ENCODE results near the gene HOXA3. TPM values are rescaled to one million over a fixed set of nuclear protein-coding genes. Genes with fewer than 3 reads are reported as not detected.

HOXA3 gene
- total and polyA plus RNA-seq, 8 donors: 0.87 to 42.6 (median 5.0) TPM

DNA sequence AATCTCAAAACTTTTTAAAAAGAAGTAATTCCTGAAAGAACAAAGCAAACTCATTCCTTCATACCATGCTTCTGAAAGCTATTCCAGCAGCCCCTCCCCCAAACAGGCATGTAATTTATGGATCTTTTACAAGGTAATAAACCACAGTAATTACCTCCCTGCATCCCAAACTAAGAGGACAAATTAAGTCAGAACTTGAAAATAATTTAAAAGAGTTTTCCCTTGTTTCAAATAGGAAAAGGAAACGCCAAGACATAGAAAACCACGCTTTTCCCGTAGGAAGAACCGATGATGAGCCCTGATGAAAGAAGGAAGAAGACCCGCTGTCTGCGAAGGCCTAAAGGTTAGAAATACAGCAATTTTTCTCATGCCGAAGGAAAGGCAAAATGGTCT, 30.7 kb downstream of the HOXA3 start:
- TF ChIP-seq, protein P1, sequence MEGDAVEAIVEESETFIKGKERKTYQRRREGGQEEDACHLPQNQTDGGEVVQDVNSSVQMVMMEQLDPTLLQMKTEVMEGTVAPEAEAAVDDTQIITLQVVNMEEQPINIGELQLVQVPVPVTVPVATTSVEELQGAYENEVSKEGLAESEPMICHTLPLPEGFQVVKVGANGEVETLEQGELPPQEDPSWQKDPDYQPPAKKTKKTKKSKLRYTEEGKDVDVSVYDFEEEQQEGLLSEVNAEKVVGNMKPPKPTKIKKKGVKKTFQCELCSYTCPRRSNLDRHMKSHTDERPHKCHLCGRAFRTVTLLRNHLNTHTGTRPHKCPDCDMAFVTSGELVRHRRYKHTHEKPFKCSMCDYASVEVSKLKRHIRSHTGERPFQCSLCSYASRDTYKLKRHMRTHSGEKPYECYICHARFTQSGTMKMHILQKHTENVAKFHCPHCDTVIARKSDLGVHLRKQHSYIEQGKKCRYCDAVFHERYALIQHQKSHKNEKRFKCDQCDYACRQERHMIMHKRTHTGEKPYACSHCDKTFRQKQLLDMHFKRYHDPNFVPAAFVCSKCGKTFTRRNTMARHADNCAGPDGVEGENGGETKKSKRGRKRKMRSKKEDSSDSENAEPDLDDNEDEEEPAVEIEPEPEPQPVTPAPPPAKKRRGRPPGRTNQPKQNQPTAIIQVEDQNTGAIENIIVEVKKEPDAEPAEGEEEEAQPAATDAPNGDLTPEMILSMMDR (IDR thresholded peaks at IDR 0.05): no peak
- no peak for TF ChIP-seq POLR2A (IDR thresholded peaks at IDR 0.05)
- TF ChIP-seq POLR2AphosphoS5 (IDR thresholded peaks at IDR 0.05): no peak
- TF ChIP-seq EP300 (IDR thresholded peaks at IDR 0.05): no peak

DNA sequence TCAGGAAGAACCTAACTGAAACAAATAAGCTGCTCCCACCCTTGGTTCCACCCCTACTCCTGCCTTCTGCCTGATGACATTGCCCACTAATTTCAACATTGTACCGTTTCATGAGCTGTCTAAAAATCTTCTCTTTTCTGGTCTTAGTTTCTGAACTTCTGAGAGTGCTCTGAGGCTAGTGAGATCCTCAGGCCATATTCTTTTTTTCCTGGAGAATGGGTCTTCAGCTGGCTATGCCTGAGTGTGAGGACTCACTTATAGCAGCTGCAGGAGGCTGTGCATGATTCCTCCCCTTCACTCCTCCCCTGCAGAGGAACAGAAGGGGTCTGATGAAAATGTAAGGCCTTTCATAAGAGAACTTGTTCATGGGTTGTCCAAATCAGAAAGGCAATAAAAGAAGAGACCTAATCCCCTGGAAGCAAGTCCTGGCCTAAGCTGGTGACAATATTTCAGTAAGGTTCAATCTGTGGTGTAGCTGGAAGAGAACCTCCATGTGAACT, 32.9 kb downstream of the HOXA3 start:
- Histone ChIP-seq H3K27ac (peak overlapping the region in 4 of 5 donors; percentile 92 to 99 (median 95)), H3K36me3 (no peaks in the 10 kb centered on the region), H3K4me3 (no peak overlapping the region), H3K4me1 (peaks cover 19 to 54% (median 36%) of the 10 kb centered on the region in 4 donors), H3K27me3 (peaks cover 0 to 92% (median 48%) of the 10 kb centered on the region in 3 donors), H3K9me3 (no peaks in the 10 kb centered on the region)
- 17 to 60% (median 53%) methylated on average over 1 of the region's 1 CpG for WGBS, 5 donors
- DNase-seq: no peak
- TF ChIP-seq POLR2A (IDR thresholded peaks at IDR 0.05) (no peak), POLR2AphosphoS5 (IDR thresholded peaks at IDR 0.05) (no peak)
- TF ChIP-seq, protein P1 (IDR thresholded peaks at IDR 0.05): no peak
- intact Hi-C loops (cut with DNase I; ENCODE audit: low total_unique reads): no loop called here

More for the DNA sequence above, 30.7 kb downstream of the HOXA3 start:
- peak overlapping the region; percentile 65 to 99 (median 94) for H3K27ac ChIP-seq
- intact Hi-C loops (cut with DNase I; ENCODE audit: low total_unique reads): no loop called here
- no peaks in the 10 kb centered on the region for H3K9me3 ChIP-seq
- H3K27me3 ChIP-seq: peaks cover 0 to 93% (median 45%) of the 10 kb centered on the region in 3 donors
- peak overlapping the region; percentile 35 to 41 (median 39) for H3K4me3 ChIP-seq
- DNase-seq: no peak
- H3K4me1 ChIP-seq: peaks cover 19 to 76% (median 49%) of the 10 kb centered on the region in 4 donors
- WGBS, 5 donors: 37 to 56% (median 45%) methylated on average over 7 of the region's 7 CpGs
- H3K36me3 ChIP-seq: no peaks in the 10 kb centered on the region

DNA sequence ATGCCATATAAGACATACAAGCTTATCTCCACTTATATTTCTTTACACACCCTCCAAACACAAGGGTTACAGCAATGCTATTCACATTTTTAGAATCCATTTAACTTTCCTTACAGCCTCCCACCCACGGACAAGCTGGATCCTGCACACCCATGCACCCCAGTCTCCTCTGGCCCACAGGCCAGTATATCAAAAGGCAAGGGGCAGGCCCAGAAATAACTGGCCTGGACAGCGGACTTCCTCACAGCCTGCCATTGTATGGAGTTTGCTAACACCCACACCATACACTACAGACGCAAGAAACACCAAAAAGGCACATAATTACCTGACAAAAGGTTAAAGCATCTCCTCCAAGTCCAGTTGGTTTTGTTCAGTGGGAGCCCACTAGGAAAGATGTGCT, 33.8 kb downstream of the HOXA3 start:
- Histone ChIP-seq H3K4me1 (peaks cover 19 to 51% (median 33%) of the 10 kb centered on the region in 4 donors), H3K36me3 (no peaks in the 10 kb centered on the region), H3K27ac (peak overlapping the region; percentile 51 to 99 (median 94)), H3K4me3 (peak overlapping the region; percentile 47 to 55 (median 53)), H3K27me3 (peaks cover 0 to 92% (median 50%) of the 10 kb centered on the region in 3 donors), H3K9me3 (no peaks in the 10 kb centered on the region)
- no peak for TF ChIP-seq POLR2A (IDR thresholded peaks at IDR 0.05)
- TF ChIP-seq, protein P1 (IDR thresholded peaks at IDR 0.05): no peak
- no peak for TF ChIP-seq EP300 (IDR thresholded peaks at IDR 0.05)
- TF ChIP-seq POLR2AphosphoS5 (IDR thresholded peaks at IDR 0.05): no peak
- WGBS, 5 donors: 41 to 62% (median 53%) methylated on average over 3 of the region's 3 CpGs
- DNase-seq: no peak
- intact Hi-C loops (cut with DNase I; ENCODE audit: low total_unique reads): no loop called here

DNA sequence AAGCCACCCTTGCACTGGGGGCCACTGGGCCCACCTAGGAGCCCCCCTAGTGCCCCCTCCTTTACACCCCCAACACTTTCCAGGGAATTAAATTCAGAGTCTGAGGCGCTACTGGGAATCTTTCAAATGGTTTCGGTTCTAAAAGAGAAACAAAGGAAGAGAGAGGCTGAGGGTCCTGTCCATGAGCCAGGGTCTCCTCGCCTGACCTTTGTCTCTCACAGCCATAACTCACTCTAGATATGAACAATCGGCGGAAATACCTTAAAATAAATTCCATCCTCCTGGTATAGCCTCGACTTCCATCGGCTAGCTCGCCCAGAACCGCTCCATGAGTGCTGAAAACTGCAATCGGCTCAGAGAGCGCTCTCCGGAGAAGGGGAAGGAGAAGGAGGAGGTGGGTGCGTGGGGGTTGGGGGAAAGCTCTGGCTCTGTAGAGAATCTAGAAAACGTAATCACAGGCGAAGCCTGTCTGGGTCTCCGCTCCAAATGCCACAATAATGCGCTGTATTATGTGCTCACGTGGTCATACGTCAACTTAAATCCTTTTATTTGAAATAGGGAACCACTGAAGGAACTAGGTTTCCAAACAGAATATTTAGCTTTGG, 34.4 kb downstream of the HOXA3 start:
- intact Hi-C loops (cut with DNase I; ENCODE audit: low total_unique reads): no loop called here
- H3K4me1 ChIP-seq: peaks cover 19 to 47% (median 31%) of the 10 kb centered on the region in 4 donors
- peak overlapping the region; percentile 47 to 55 (median 53) for H3K4me3 ChIP-seq
- WGBS, 5 donors: 39 to 73% (median 46%) methylated on average over 19 of the region's 19 CpGs
- peak in 1 of 2 donors; percentile 87 for DNase-seq
- H3K9me3 ChIP-seq: no peaks in the 10 kb centered on the region
- H3K27me3 ChIP-seq: peaks cover 0 to 92% (median 49%) of the 10 kb centered on the region in 3 donors
- H3K36me3 ChIP-seq: no peaks in the 10 kb centered on the region
- H3K27ac ChIP-seq: peak overlapping the region; percentile 64 to 99 (median 94)
- TF ChIP-seq POLR2A (IDR thresholded peaks at IDR 0.05) (no peak), EP300 (IDR thresholded peaks at IDR 0.05) (no peak), POLR2AphosphoS5 (IDR thresholded peaks at IDR 0.05) (peak in 2 of 3 donors; percentile 24 to 47)
- TF ChIP-seq, protein P1 (IDR thresholded peaks at IDR 0.05): no peak
